Muscle of leg (tissue), 11 donors: ENCODE results near the gene GOSR2. TPM values are rescaled to one million over a fixed set of nuclear protein-coding genes. Genes with fewer than 3 reads are reported as not detected.
"Not testable (repeated sequence)": the region's sequence is repeated elsewhere in the genome, so short reads cannot be mapped to it uniquely, and the experiment has no call there.

Source experiments
- DNase-seq: peaks from one replicate; pipeline ENCODE4 v3.0.0; 2013
- H3K27ac ChIP-seq: one replicate; pipeline ENCODE4 v1.5.1; 2013; ENCODE audit warnings: mild to moderate bottlenecking, low read length, control low read depth
- H3K27me3 ChIP-seq: one replicate; pipeline ENCODE4 v1.6.1; 2013; ENCODE audit warnings: low read length; ENCODE audit not compliant: control insufficient read depth, insufficient read depth
- H3K36me3 ChIP-seq: one replicate; pipeline ENCODE4 v1.6.1; 2013; ENCODE audit warnings: low read length; ENCODE audit not compliant: control insufficient read depth, insufficient read depth
- H3K4me1 ChIP-seq: one replicate; pipeline ENCODE4 v1.6.1; 2013; ENCODE audit warnings: low read length; ENCODE audit not compliant: control insufficient read depth, insufficient read depth
- H3K4me3 ChIP-seq: one replicate; pipeline ENCODE4 v1.5.1; 2013; ENCODE audit warnings: low read length, control low read depth
- H3K9me3 ChIP-seq: replicated peaks from 2 replicates; pipeline ENCODE4 v1.6.1; 2013; ENCODE audit warnings: low read depth, low read length; ENCODE audit not compliant: control insufficient read depth
- WGBS: methylation state at CpG from one replicate; pipeline ENCODE4 v1.1.5; 2013; ENCODE audit warnings: missing lambda C conversion rate; ENCODE audit not compliant: insufficient coverage; 5-methylcytosine and 5-hydroxymethylcytosine counted together
- polyA plus RNA-seq, 8 donors: library from polyadenylated mRNA; unstranded; fragments of 120-200 nt; gene quantifications; one replicate each; pipeline versions ENCODE4 v1.2.1 to v1.2.3, GENCODE V29; 2013; ENCODE audit warnings: inconsistent platforms in 1 of 8, low replicate concordance in 1 of 8; ENCODE audit not compliant: insufficient read length in 8 of 8, insufficient read depth in 1 of 8
- total RNA-seq: library from RNA; stranded (reverse); fragments of 120-200 nt; gene quantifications from one replicate; pipeline ENCODE4 v1.2.4, GENCODE V29; 2013

The GOSR2 gene
- total and polyA plus RNA-seq, 9 donors: 27.4 to 36.8 (median 29.6) TPM

- Histone ChIP-seq H3K27me3 (peaks cover 13% of the 10 kb centered on the region), H3K36me3 (no peaks in the 10 kb centered on the region), H3K4me1 (peaks cover 10% of the 10 kb centered on the region), H3K4me3 (no peak overlapping the region), H3K9me3 (no peaks in the 10 kb centered on the region), H3K27ac (peak overlapping the region; percentile 55)
- WGBS: 39% methylated on average over 4 of the region's 6 CpGs
- DNase-seq: peak; percentile 81
Observed at GRCh38 chr17:46984341-46984740, 61.4 kb downstream of the GOSR2 start.

GRCh38 chr17:46984892-46985291 is 61.9 kb downstream of the GOSR2 start:
- 47% methylated on average over 2 of the region's 5 CpGs for WGBS

GRCh38 chr17:46986366-46986765 is 63.4 kb downstream of the GOSR2 start:
- H3K27me3 ChIP-seq: peaks cover 4% of the 10 kb centered on the region
- no peaks in the 10 kb centered on the region for H3K9me3 ChIP-seq
- no peak overlapping the region for H3K4me3 ChIP-seq
- H3K4me1 ChIP-seq: peaks cover 10% of the 10 kb centered on the region
- WGBS: 84% methylated on average over 5 of the region's 7 CpGs
- DNase-seq: no peak
- peak overlapping the region; percentile 24 for H3K27ac ChIP-seq
- no peaks in the 10 kb centered on the region for H3K36me3 ChIP-seq

More at GRCh38 chr17:46984892-46985291, 61.9 kb downstream of the GOSR2 start:
- H3K27ac ChIP-seq: no peak overlapping the region
- no peaks in the 10 kb centered on the region for H3K9me3 ChIP-seq
- H3K4me3 ChIP-seq: no peak overlapping the region
- H3K4me1 ChIP-seq: peaks cover 10% of the 10 kb centered on the region
- no peaks in the 10 kb centered on the region for H3K36me3 ChIP-seq
- H3K27me3 ChIP-seq: peaks cover 10% of the 10 kb centered on the region
- peak; percentile 64 for DNase-seq

GRCh38 chr17:46987927-46988326 is 65.0 kb downstream of the GOSR2 start:
- H3K36me3 ChIP-seq, H3K27ac ChIP-seq, H3K9me3 ChIP-seq, H3K27me3 ChIP-seq, H3K4me3 ChIP-seq, DNase-seq: not testable (repeated sequence)
- peaks cover 10% of the 10 kb centered on the region for H3K4me1 ChIP-seq
- WGBS: no CpG with 5 or more reads among the region's 5 CpGs

GRCh38 chr17:46989637-46990431 is 66.9 kb downstream of the GOSR2 start:
- 73% methylated on average over 6 of the region's 11 CpGs for WGBS
- Histone ChIP-seq H3K4me1 (peaks cover 5% of the 10 kb centered on the region), H3K27ac (no peak overlapping the region), H3K9me3 (no peaks in the 10 kb centered on the region), H3K36me3 (no peaks in the 10 kb centered on the region), H3K27me3 (no peaks in the 10 kb centered on the region), H3K4me3 (no peak overlapping the region)
- no peak for DNase-seq

GRCh38 chr17:46991617-46992016 is 68.7 kb downstream of the GOSR2 start:
- Histone ChIP-seq H3K27me3 (no peaks in the 10 kb centered on the region), H3K27ac (no peak overlapping the region), H3K4me1 (peaks cover 2% of the 10 kb centered on the region), H3K4me3 (no peak overlapping the region), H3K9me3 (no peaks in the 10 kb centered on the region), H3K36me3 (no peaks in the 10 kb centered on the region)
- WGBS: no CpG with 5 or more reads among the region's 1 CpG
- no peak for DNase-seq

Other genes starting within 250 kb of the GOSR2 start
- 1.9 TPM for gene WNT3, start 104.5 kb upstream of the GOSR2 start, total RNA-seq
- 1 to 10 TPM; 2.1 to 8.9 (median 3.0) TPM for gene WNT3, start 104.5 kb upstream of the GOSR2 start, polyA plus RNA-seq
- gene WNT9B, start 71.6 kb upstream of the GOSR2 start, total RNA-seq: 0.04 TPM
- gene WNT9B, start 71.6 kb upstream of the GOSR2 start, polyA plus RNA-seq: under 1 TPM in 3 of 8 donors, not detected in 5; 0.08 to 0.52 (median 0.15) TPM
- gene RPRML, start 56.1 kb downstream of the GOSR2 start, total RNA-seq: 0.09 TPM
- gene RPRML, start 56.1 kb downstream of the GOSR2 start, polyA plus RNA-seq: under 1 TPM in 7 of 8 donors, not detected in 1; 0.16 to 0.46 (median 0.35) TPM